Glutamatergic neuron (in vitro differentiated cells): ENCODE measurements around the gene EXPH5. TPM values are rescaled to one million over a fixed set of nuclear protein-coding genes. Genes with fewer than 3 reads are reported as not detected.

Source experiments
- DNase-seq: peaks from one replicate; pipeline ENCODE4 v3.0.0; 2022
- H3K27ac Mint-ChIP-seq: one replicate; pipeline ENCODE4 v1.8.0; 2020; ENCODE audit warnings: mild to moderate bottlenecking, mixed read lengths, inconsistent platforms; ENCODE audit not compliant: unreplicated experiment
- H3K27me3 Mint-ChIP-seq: one replicate; pipeline ENCODE4 v1.8.0; 2020; ENCODE audit warnings: mild to moderate bottlenecking, moderate library complexity, mixed read lengths, inconsistent platforms; ENCODE audit not compliant: unreplicated experiment
- H3K36me3 Mint-ChIP-seq: one replicate; pipeline ENCODE4 v1.8.0; 2020; ENCODE audit warnings: mild to moderate bottlenecking, mixed read lengths, inconsistent platforms; ENCODE audit not compliant: unreplicated experiment
- H3K4me1 Mint-ChIP-seq: one replicate; pipeline ENCODE4 v1.8.0; 2020; ENCODE audit warnings: mild to moderate bottlenecking, low read depth, mixed read lengths, inconsistent platforms; ENCODE audit not compliant: unreplicated experiment
- H3K4me3 Mint-ChIP-seq: one replicate; pipeline ENCODE4 v1.8.0; 2020; ENCODE audit warnings: mild to moderate bottlenecking, mixed read lengths, inconsistent platforms; ENCODE audit not compliant: unreplicated experiment
- H3K9me3 Mint-ChIP-seq: one replicate; pipeline ENCODE4 v1.8.0; 2020; ENCODE audit warnings: mild to moderate bottlenecking, moderate library complexity, mixed read lengths, inconsistent platforms; ENCODE audit not compliant: unreplicated experiment
- CTCF ChIP-seq: fragments of 200-600 bp; sonication (generic); IDR thresholded peaks from one replicate; pipeline ENCODE4 v1.5.0; 2021; ENCODE audit not compliant: partially characterized antibody, unreplicated experiment
- total RNA-seq: library from RNA; stranded (reverse); fragmentation: NEBNext Ultra II Directional; extraction: Animal tissue kit (Norgen Biotek cat#: 25700); gene quantifications from one replicate; pipeline ENCODE4 v1.2.1, GENCODE V29; 2021; ENCODE audit not compliant: unreplicated experiment

The EXPH5 gene
- total RNA-seq, 1 donor from 2014 or later, result 0.44 TPM

DNA sequence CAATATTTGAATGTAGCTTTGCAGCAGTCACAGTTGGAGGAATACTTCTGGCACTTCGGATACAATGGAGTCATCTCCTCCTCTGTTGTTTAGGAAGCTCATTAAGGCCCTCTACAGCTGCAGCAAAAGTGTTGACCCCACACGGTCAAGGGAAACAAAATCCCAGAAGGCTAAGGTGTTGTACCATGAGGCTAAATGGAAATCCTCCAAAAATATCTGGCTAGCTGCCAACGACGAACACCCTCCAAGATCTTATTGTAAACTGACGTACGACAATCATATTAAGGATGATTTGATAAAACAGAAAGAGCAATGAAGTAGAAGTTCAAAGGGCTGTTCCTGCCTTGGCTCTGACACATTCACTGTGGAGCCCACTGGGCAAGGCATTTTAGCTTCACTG, 99.4 kb downstream of the EXPH5 start:
- H3K9me3 Mint-ChIP-seq, result peaks cover 3% of the 10 kb centered on the region
- no peak for TF ChIP-seq CTCF
- DNase-seq, result no peak
- H3K4me3 Mint-ChIP-seq, result no peak overlapping the region
- H3K27ac Mint-ChIP-seq, result no peak overlapping the region
- no peaks in the 10 kb centered on the region for H3K4me1 Mint-ChIP-seq
- H3K27me3 Mint-ChIP-seq, result peaks cover 9% of the 10 kb centered on the region
- H3K36me3 Mint-ChIP-seq, result no peaks in the 10 kb centered on the region

- Mint-ChIP-seq H3K27me3 (peaks cover 1% of the 10 kb centered on the region), H3K36me3 (no peaks in the 10 kb centered on the region), H3K4me1 (no peaks in the 10 kb centered on the region), H3K27ac (no peak overlapping the region), H3K9me3 (no peaks in the 10 kb centered on the region), H3K4me3 (no peak overlapping the region)
- TF ChIP-seq CTCF, result no peak
- DNase-seq, result no peak
Measured at GRCh38 chr11:108491936-108492335, 101.6 kb downstream of the EXPH5 start.

GRCh38 chr11:108486828-108487227, 106.7 kb downstream of the EXPH5 start:
- Mint-ChIP-seq H3K27me3 (peaks cover 1% of the 10 kb centered on the region), H3K27ac (no peak overlapping the region), H3K4me1 (no peaks in the 10 kb centered on the region), H3K36me3 (no peaks in the 10 kb centered on the region), H3K9me3 (no peaks in the 10 kb centered on the region), H3K4me3 (no peak overlapping the region)
- no peak for DNase-seq
- TF ChIP-seq CTCF, result no peak

DNA sequence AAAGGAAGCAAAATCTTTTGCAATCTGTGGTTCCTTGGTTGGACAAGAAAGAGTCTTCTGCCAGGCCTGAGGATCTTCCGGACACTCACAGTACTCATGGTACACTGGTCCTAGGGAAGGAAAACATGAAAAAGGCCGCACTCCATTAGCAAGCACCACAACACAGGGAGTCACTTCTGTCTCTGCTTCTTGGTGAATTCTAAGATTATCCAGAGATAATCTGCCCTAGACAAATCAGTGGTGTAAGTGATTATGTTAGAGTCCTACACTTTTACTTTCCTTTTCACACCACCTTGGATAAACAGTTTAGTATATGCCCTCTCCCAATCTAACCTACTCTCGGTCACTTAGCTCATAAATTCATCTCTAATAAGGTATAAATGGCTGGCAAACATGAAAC, 107.2 kb downstream of the EXPH5 start:
- Mint-ChIP-seq H3K27me3 (peaks cover 1% of the 10 kb centered on the region), H3K4me1 (no peaks in the 10 kb centered on the region), H3K27ac (no peak overlapping the region), H3K36me3 (no peaks in the 10 kb centered on the region), H3K4me3 (no peak overlapping the region), H3K9me3 (no peaks in the 10 kb centered on the region)
- DNase-seq, result no peak
- TF ChIP-seq CTCF, result no peak

GRCh38 chr11:108483163-108483562, 110.4 kb downstream of the EXPH5 start:
- Mint-ChIP-seq H3K36me3 (no peaks in the 10 kb centered on the region), H3K9me3 (no peaks in the 10 kb centered on the region), H3K27me3 (no peaks in the 10 kb centered on the region), H3K4me3 (no peak overlapping the region), H3K4me1 (no peaks in the 10 kb centered on the region), H3K27ac (no peak overlapping the region)
- no peak for TF ChIP-seq CTCF
- DNase-seq, result no peak
